Ovary (tissue), 3 donors: Measurements from ENCODE around the gene CERS6.

Source experiments
- CTCF ChIP-seq, 3 donors: fragments of 450-650 bp in 2 of 3; fragments of 200-600 bp in 1 of 3; IDR thresholded peaks; one replicate each; pipeline versions ENCODE4 v1.5.1 to v1.8.0; 2016 to 2022; ENCODE audit warnings: antibody characterized with exemption in 3 of 3, mild to moderate bottlenecking in 1 of 3
- EP300 ChIP-seq: sonication (generic); formaldehyde crosslinking; IDR thresholded peaks from one replicate; pipeline ENCODE4 v1.6.1; 2017; ENCODE audit warnings: antibody characterized with exemption
- POLR2A ChIP-seq: fragments of 450-650 bp; IDR thresholded peaks from one replicate; pipeline ENCODE4 v1.6.1; 2017; ENCODE audit warnings: antibody characterized with exemption, mild to moderate bottlenecking, moderate library complexity
- donor health status: DM: no; HTN: no; CAD: no.

DNA sequence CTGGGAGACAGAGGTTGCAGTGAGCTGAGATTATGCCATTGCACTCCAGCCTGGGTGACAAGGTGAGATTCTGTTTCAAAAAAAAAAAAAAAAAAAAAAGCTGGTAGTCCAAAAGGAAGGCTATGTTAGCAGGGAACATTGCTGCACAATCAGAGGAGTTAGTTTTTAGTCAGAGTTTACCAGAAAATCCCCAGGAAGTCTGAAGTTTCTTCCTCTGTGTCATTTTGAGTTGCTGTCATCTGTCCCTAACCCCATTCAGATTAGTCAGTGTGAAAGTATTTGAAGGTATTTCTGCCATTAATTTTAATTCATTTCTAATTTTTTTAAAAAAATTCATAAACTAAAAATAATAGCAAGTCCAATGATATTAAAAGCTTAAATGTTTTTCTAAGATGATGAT is 33.5 kb upstream of the CERS6 start:
- no peak for TF ChIP-seq POLR2A
- TF ChIP-seq CTCF (IDR thresholded peaks at IDR 0.05), result no peak
- no peak for TF ChIP-seq EP300
